HG03095 (cell line): Measurements from ENCODE around the gene HORMAD2.
"Not testable (repeated sequence)": the region's sequence is repeated elsewhere in the genome, so short reads cannot be mapped to it uniquely, and the experiment has no call there.

Experiments
- ATAC-seq: cut with Tn5 transposase; IDR thresholded peaks from one replicate; pipeline ENCODE4 v1.9.1; 2021; ENCODE audit warnings: moderate library complexity; ENCODE audit not compliant: unreplicated experiment

The HORMAD2 gene

GRCh38 chr22:30205281-30206115 is 125.2 kb downstream of the HORMAD2 start:
- ATAC-seq = no peak

GRCh38 chr22:30206944-30207343 is 126.7 kb downstream of the HORMAD2 start:
- no peak for ATAC-seq

- ATAC-seq = no peak
These were observed 128.7 kb downstream of the HORMAD2 start for GRCh38 chr22:30208631-30209603.

- ATAC-seq = no peak
These were observed 129.4 kb downstream of the HORMAD2 start for GRCh38 chr22:30209642-30210041.

GRCh38 chr22:30210235-30210909 is 130.1 kb downstream of the HORMAD2 start:
- ATAC-seq = no peak

- ATAC-seq = no peak
These were observed 131.0 kb downstream of the HORMAD2 start for GRCh38 chr22:30211124-30211820.

- no peak for ATAC-seq
These were observed 132.2 kb downstream of the HORMAD2 start for GRCh38 chr22:30212363-30212995.

- ATAC-seq = no peak
These were observed 132.8 kb downstream of the HORMAD2 start for GRCh38 chr22:30212996-30213441.

- no peak for ATAC-seq
These were observed 134.6 kb downstream of the HORMAD2 start for GRCh38 chr22:30214703-30215407.

GRCh38 chr22:30216272-30216671 is 136.0 kb downstream of the HORMAD2 start:
- ATAC-seq = not testable (repeated sequence)

GRCh38 chr22:30216710-30217109 is 136.4 kb downstream of the HORMAD2 start:
- ATAC-seq = no peak

- no peak for ATAC-seq
These were observed 137.7 kb downstream of the HORMAD2 start for GRCh38 chr22:30217698-30218560.

- no peak for ATAC-seq
These were observed 138.9 kb downstream of the HORMAD2 start for GRCh38 chr22:30219049-30219654.

GRCh38 chr22:30219668-30220278 is 139.5 kb downstream of the HORMAD2 start:
- no peak for ATAC-seq

- no peak for ATAC-seq
These were observed 140.2 kb downstream of the HORMAD2 start for GRCh38 chr22:30220338-30221012.

- ATAC-seq = no peak
These were observed 141.1 kb downstream of the HORMAD2 start for GRCh38 chr22:30221121-30221992.
